GM12878 (cell line): Measurements from ENCODE around the gene HMCN1. TPM values are rescaled to one million over a fixed set of nuclear protein-coding genes. Genes with fewer than 3 reads are reported as not detected.

Experiments
- ATAC-seq: fragments of 200-7000 bp; cut with Tn5 transposase; 3 replicates; pipeline ENCODE4 v1.9.1; 2020; ENCODE audit warnings: mild to moderate bottlenecking, moderate library complexity
- BruUV-seq: library from RNA; stranded (reverse); fragments of 400-500 nt; replicated peaks from 2 replicates; lab custom pipeline; 2021; lab: Mats Ljungman, UMichigan
- CTCF ChIA-PET: fragments of 300-600 bp; sonication (Branson Sonifier 250); formaldehyde crosslinking; extraction: SDS; loops from one replicate; lab custom pipeline; 2021; ENCODE audit warnings: inconsistent platforms; lab: Yijun Ruan, JAX
- POLR2A ChIA-PET: fragments of 350-600 bp; formaldehyde crosslinking; extraction: SDS; loops from one replicate; lab custom pipeline; 2021; ENCODE audit warnings: inconsistent platforms; lab: Charles Lee
- RAD21 ChIA-PET: fragments of 300-600 bp; sonication (Branson Sonifier 250); formaldehyde crosslinking; loops from one replicate; lab custom pipeline; 2023; ENCODE audit warnings: antibody characterized with exemption; ENCODE audit not compliant: unreplicated experiment; lab: Charles Lee
- SMC1A ChIA-PET: fragments of 300-600 bp; sonication (Branson Sonifier 250); formaldehyde crosslinking; loops from one replicate; lab custom pipeline; 2023; ENCODE audit not compliant: unreplicated experiment, uncharacterized antibody; lab: Charles Lee
- DNase-seq: peaks from one replicate; pipeline ENCODE4 v3.0.0-alpha.2; 2011; ENCODE audit warnings: low read depth, low spot score
- FAIRE-seq: peaks from 3 replicates; lab custom pipeline; 2011; peaks lifted over from hg19 to GRCh38; lab: Jason Lieb, UNC
- H2AFZ ChIP-seq: 2 replicates; pipeline ENCODE4 v1.6.0; 2011; ENCODE audit warnings: low read depth, low read length, control low read depth; ENCODE audit not compliant: control insufficient read depth
- H3K27ac ChIP-seq: 2 replicates; pipeline ENCODE4 v1.5.1; 2011; ENCODE audit warnings: control low read depth; ENCODE audit not compliant: control insufficient read depth, insufficient read depth
- H3K27me3 ChIP-seq, 2 experiments: replicated peaks in 1 of 2; 2 replicates each; pipeline versions ENCODE4 v1.6.0 to v1.6.1; 2011; ENCODE audit warnings: low read length in 1 of 2; ENCODE audit not compliant: control insufficient read depth in 2 of 2, insufficient read depth in 2 of 2
- H3K36me3 ChIP-seq, 2 experiments: 2 replicates each; pipeline ENCODE4 v1.5.1; 2011; ENCODE audit warnings: low read length in 1 of 2; ENCODE audit not compliant: control insufficient read depth in 2 of 2, insufficient read depth in 2 of 2
- H3K4me1 ChIP-seq: 2 replicates; pipeline ENCODE4 v1.6.1; 2011; ENCODE audit warnings: mild to moderate bottlenecking, low read length, moderate library complexity, mixed read lengths; ENCODE audit not compliant: control insufficient read depth, insufficient read depth
- H3K4me2 ChIP-seq: 2 replicates; pipeline ENCODE4 v1.6.0; 2011; ENCODE audit warnings: control low read depth; ENCODE audit not compliant: control insufficient read depth, insufficient read depth
- H3K4me3 ChIP-seq: fragments of 200-600 bp; sonication (generic); 2 replicates; pipeline ENCODE4 v1.5.1; 2016
- H3K79me2 ChIP-seq: 2 replicates; pipeline ENCODE4 v1.6.0; 2011; ENCODE audit warnings: low read length; ENCODE audit not compliant: control insufficient read depth, insufficient read depth
- H3K9ac ChIP-seq: 2 replicates; pipeline ENCODE4 v1.8.0; 2011; ENCODE audit warnings: low read length, control low read depth, mixed read lengths; ENCODE audit not compliant: control insufficient read depth, insufficient read depth
- H3K9me3 ChIP-seq: replicated peaks from 3 replicates; pipeline ENCODE4 v1.5.1; 2011; ENCODE audit warnings: mild to moderate bottlenecking, low read length; ENCODE audit not compliant: control insufficient read depth, insufficient read depth
- H4K20me1 ChIP-seq: 2 replicates; pipeline ENCODE4 v1.6.0; 2011; ENCODE audit not compliant: control insufficient read depth, insufficient read depth
- CEBPB ChIP-seq, 2 experiments: fragments of 150-350 bp in 1 of 2; IDR thresholded peaks; 2 replicates each; pipeline ENCODE4 v1.6.1; 2012 to 2014; ENCODE audit warnings: low read depth in 2 of 2, low read length in 2 of 2, borderline replicate concordance in 1 of 2, inconsistent platforms in 1 of 2
- RUNX3 ChIP-seq: IDR thresholded peaks from 2 replicates; pipeline ENCODE4 v1.6.1; 2012; ENCODE audit warnings: low read length, inconsistent platforms
- SPI1 ChIP-seq: IDR thresholded peaks from 2 replicates; pipeline ENCODE4 v1.6.1; 2011; ENCODE audit warnings: low read depth, mild to moderate bottlenecking, low read length, moderate library complexity, borderline replicate concordance; ENCODE audit not compliant: insufficient read depth
- TCF7 ChIP-seq: IDR thresholded peaks from 2 replicates; pipeline ENCODE4 v1.6.1; 2014; ENCODE audit warnings: antibody characterized with exemption, borderline replicate concordance
- WGBS: methylation state at CpG from one replicate; pipeline ENCODE4 v1.1.6; 2016; ENCODE audit warnings: low lambda C conversion rate; ENCODE audit not compliant: insufficient replicate concordance, insufficient coverage; ENCODE audit errors: missing lambda C conversion rate; 5-methylcytosine and 5-hydroxymethylcytosine counted together
- in situ Hi-C: fragments of 300-500 bp; cut with MboI; formaldehyde crosslinking; loops from 9 replicates; pipeline ENCODE4 v1.14.3; 2018; ENCODE audit warnings: mixed read lengths
- intact Hi-C: fragments of 100-400 bp; cut with micrococcal nuclease; formaldehyde crosslinking; loops from one replicate; pipeline ENCODE4 v1.14.2; 2022; ENCODE audit not compliant: unreplicated experiment
- polyA plus RNA-seq, 11 experiments: library from polyadenylated mRNA; depleted of rRNA in 4 of 11; unstranded in 6 of 11; stranded (reverse) in 5 of 11; fragments of >200 nt; fragmentation: Nextera tagmentation in 4 of 11; fragmentation: Illumina TruSeq in 1 of 11; extraction: Ambion mirVana in 4 of 11; extraction: Trizol in 1 of 11; gene quantifications; 1 replicate in 1 of 11; 2 replicates in 10 of 11; pipeline versions ENCODE4 v1.2.1 to v1.2.3, GENCODE V29; 2011 to 2016; ENCODE audit warnings: inconsistent platforms in 2 of 11, missing spikeins in 2 of 11, low read depth in 1 of 11
- total RNA-seq, 4 experiments: library from RNA; depleted of rRNA in 3 of 4; stranded (reverse); fragments of >200 nt in 3 of 4; fragmentation: Illumina TruSeq in 1 of 4; extraction: Trizol in 1 of 4; gene quantifications; 2 replicates each; pipeline versions ENCODE4 v1.2.1 to v1.2.3, GENCODE V29; 2013 to 2021
- TF ChIP-seq, protein P1 (sequence below): fragments of 450-650 bp; IDR thresholded peaks from 2 replicates; pipeline ENCODE4 v1.6.1; 2018; ENCODE audit warnings: mild to moderate bottlenecking, low read depth, moderate library complexity; ENCODE audit not compliant: partially characterized antibody
- TF ChIP-seq, protein P2 (sequence below): IDR thresholded peaks from 2 replicates; pipeline ENCODE4 v1.6.1; 2012; ENCODE audit warnings: improper control_type of control experiment, low read depth, low read length; ENCODE audit not compliant: insufficient replicate concordance
- TF ChIP-seq, protein P3 (sequence below): fragments of 450-650 bp; IDR thresholded peaks from 2 replicates; pipeline ENCODE4 v1.6.1; 2017; ENCODE audit warnings: mild to moderate bottlenecking, moderate library complexity
- TF ChIP-seq, protein P4 (sequence below): fragments of 450-650 bp; IDR thresholded peaks from 2 replicates; pipeline ENCODE4 v1.6.1; 2016; ENCODE audit warnings: mild to moderate bottlenecking

Gene HMCN1
- total and polyA plus RNA-seq, 10 of the 15 experiments (the other 5 are each of a cell fraction or from before 2014, with no cell fraction given), result under 0.01 to 0.07 TPM; not detected in 8

DNA sequence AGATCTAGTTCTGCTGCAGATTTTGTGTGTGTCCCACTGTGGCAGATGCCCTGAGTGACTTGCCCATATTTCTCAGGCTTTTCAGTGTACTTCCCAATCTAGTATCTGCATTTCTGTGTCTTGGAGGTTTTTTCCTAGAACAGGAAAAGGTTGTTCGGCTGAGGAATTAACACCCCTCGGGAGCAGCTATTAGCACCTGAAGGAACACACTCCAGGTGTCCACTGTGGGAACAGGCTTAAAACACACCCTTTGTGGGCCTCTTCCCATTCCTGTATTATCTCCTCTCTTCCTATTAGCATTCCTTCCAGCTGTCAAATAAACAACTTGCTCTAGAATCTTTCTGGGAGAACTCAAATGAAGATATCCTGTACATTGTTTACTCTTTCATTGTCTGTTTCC lies 178.3 kb downstream of the HMCN1 start (continued):
- TF ChIP-seq, protein P1, sequence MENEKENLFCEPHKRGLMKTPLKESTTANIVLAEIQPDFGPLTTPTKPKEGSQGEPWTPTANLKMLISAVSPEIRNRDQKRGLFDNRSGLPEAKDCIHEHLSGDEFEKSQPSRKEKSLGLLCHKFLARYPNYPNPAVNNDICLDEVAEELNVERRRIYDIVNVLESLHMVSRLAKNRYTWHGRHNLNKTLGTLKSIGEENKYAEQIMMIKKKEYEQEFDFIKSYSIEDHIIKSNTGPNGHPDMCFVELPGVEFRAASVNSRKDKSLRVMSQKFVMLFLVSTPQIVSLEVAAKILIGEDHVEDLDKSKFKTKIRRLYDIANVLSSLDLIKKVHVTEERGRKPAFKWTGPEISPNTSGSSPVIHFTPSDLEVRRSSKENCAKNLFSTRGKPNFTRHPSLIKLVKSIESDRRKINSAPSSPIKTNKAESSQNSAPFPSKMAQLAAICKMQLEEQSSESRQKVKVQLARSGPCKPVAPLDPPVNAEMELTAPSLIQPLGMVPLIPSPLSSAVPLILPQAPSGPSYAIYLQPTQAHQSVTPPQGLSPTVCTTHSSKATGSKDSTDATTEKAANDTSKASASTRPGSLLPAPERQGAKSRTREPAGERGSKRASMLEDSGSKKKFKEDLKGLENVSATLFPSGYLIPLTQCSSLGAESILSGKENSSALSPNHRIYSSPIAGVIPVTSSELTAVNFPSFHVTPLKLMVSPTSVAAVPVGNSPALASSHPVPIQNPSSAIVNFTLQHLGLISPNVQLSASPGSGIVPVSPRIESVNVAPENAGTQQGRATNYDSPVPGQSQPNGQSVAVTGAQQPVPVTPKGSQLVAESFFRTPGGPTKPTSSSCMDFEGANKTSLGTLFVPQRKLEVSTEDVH, result no peak
- TF ChIP-seq, all 136 proteins: peak for 0

DNA sequence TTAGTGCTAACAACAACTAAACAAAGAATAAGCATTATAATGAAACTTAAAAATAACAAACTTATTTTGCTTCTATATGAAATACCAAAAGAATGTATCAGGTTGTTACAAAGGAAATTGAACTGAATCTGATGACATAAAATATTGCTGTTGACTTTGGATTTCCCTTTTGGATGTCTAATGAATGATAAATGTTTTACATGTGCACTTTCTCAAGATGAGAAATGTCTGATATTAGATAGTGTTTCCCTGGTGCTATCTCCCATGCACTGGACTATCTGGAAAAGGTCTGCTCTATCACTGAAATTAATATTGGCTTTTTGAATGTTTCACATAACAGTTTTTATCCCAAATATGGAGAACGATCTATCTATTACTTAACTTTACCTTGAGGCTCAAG lies 179.9 kb downstream of the HMCN1 start:
- H4K20me1 ChIP-seq, result no peaks in the 10 kb centered on the region
- H3K27me3 ChIP-seq, result no peaks in the 10 kb centered on the region
- ATAC-seq, result no peak
- 0% methylated on average over 1 of the region's 1 CpG for WGBS
- H3K27ac ChIP-seq, result no peak overlapping the region
- in situ Hi-C loops (no loop called here), intact Hi-C loops (no loop called here)
- H3K79me2 ChIP-seq, result no peaks in the 10 kb centered on the region
- BruUV-seq, result no TSS peak
- no peak overlapping the region for H2AFZ ChIP-seq
- POLR2A ChIA-PET, result no interaction called here
- CTCF ChIA-PET, result no interaction called here
- no peaks in the 10 kb centered on the region for H3K36me3 ChIP-seq
- H3K4me2 ChIP-seq, result no peak overlapping the region
- SMC1A ChIA-PET, result no interaction called here
- RAD21 ChIA-PET, result no interaction called here
- FAIRE-seq, result no peak
- no peak overlapping the region for H3K4me3 ChIP-seq
- H3K4me1 ChIP-seq, result no peaks in the 10 kb centered on the region
- H3K9me3 ChIP-seq, result no peaks in the 10 kb centered on the region
- DNase-seq, result no peak
- no peak overlapping the region for H3K9ac ChIP-seq
- TF ChIP-seq, protein P2, sequence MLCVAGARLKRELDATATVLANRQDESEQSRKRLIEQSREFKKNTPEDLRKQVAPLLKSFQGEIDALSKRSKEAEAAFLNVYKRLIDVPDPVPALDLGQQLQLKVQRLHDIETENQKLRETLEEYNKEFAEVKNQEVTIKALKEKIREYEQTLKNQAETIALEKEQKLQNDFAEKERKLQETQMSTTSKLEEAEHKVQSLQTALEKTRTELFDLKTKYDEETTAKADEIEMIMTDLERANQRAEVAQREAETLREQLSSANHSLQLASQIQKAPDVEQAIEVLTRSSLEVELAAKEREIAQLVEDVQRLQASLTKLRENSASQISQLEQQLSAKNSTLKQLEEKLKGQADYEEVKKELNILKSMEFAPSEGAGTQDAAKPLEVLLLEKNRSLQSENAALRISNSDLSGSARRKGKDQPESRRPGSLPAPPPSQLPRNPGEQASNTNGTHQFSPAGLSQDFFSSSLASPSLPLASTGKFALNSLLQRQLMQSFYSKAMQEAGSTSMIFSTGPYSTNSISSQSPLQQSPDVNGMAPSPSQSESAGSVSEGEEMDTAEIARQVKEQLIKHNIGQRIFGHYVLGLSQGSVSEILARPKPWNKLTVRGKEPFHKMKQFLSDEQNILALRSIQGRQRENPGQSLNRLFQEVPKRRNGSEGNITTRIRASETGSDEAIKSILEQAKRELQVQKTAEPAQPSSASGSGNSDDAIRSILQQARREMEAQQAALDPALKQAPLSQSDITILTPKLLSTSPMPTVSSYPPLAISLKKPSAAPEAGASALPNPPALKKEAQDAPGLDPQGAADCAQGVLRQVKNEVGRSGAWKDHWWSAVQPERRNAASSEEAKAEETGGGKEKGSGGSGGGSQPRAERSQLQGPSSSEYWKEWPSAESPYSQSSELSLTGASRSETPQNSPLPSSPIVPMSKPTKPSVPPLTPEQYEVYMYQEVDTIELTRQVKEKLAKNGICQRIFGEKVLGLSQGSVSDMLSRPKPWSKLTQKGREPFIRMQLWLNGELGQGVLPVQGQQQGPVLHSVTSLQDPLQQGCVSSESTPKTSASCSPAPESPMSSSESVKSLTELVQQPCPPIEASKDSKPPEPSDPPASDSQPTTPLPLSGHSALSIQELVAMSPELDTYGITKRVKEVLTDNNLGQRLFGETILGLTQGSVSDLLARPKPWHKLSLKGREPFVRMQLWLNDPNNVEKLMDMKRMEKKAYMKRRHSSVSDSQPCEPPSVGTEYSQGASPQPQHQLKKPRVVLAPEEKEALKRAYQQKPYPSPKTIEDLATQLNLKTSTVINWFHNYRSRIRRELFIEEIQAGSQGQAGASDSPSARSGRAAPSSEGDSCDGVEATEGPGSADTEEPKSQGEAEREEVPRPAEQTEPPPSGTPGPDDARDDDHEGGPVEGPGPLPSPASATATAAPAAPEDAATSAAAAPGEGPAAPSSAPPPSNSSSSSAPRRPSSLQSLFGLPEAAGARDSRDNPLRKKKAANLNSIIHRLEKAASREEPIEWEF, result no peak
- TF ChIP-seq SPI1 (no peak), CEBPB (IDR thresholded peaks at IDR 0.05; ENCODE audit: borderline replicate concordance in 1 of 2, low read depth in 2 of 2, low read length in 2 of 2) (no peak), RUNX3 (no peak), TCF7 (no peak)
- TF ChIP-seq, protein P3, sequence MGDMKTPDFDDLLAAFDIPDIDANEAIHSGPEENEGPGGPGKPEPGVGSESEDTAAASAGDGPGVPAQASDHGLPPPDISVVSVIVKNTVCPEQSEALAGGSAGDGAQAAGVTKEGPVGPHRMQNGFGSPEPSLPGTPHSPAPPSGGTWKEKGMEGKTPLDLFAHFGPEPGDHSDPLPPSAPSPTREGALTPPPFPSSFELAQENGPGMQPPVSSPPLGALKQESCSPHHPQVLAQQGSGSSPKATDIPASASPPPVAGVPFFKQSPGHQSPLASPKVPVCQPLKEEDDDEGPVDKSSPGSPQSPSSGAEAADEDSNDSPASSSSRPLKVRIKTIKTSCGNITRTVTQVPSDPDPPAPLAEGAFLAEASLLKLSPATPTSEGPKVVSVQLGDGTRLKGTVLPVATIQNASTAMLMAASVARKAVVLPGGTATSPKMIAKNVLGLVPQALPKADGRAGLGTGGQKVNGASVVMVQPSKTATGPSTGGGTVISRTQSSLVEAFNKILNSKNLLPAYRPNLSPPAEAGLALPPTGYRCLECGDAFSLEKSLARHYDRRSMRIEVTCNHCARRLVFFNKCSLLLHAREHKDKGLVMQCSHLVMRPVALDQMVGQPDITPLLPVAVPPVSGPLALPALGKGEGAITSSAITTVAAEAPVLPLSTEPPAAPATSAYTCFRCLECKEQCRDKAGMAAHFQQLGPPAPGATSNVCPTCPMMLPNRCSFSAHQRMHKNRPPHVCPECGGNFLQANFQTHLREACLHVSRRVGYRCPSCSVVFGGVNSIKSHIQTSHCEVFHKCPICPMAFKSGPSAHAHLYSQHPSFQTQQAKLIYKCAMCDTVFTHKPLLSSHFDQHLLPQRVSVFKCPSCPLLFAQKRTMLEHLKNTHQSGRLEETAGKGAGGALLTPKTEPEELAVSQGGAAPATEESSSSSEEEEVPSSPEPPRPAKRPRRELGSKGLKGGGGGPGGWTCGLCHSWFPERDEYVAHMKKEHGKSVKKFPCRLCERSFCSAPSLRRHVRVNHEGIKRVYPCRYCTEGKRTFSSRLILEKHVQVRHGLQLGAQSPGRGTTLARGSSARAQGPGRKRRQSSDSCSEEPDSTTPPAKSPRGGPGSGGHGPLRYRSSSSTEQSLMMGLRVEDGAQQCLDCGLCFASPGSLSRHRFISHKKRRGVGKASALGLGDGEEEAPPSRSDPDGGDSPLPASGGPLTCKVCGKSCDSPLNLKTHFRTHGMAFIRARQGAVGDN, result no peak
- TF ChIP-seq, protein P4, sequence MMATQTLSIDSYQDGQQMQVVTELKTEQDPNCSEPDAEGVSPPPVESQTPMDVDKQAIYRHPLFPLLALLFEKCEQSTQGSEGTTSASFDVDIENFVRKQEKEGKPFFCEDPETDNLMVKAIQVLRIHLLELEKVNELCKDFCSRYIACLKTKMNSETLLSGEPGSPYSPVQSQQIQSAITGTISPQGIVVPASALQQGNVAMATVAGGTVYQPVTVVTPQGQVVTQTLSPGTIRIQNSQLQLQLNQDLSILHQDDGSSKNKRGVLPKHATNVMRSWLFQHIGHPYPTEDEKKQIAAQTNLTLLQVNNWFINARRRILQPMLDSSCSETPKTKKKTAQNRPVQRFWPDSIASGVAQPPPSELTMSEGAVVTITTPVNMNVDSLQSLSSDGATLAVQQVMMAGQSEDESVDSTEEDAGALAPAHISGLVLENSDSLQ, result no peak
